CD14-positive monocyte (primary cell): Measurements from ENCODE around the gene LATS2. TPM values are rescaled to one million over a fixed set of nuclear protein-coding genes. Genes with fewer than 3 reads are reported as not detected.

Experiments used
- DNase-seq, 3 donors: peaks; one replicate each; pipeline ENCODE4 v3.0.0-alpha.2; 2011 to 2022
- H2AFZ ChIP-seq: 2 replicates; pipeline ENCODE4 v1.6.0; 2012; ENCODE audit warnings: mild to moderate bottlenecking, low read depth, low read length, inconsistent platforms; ENCODE audit not compliant: insufficient read depth, poor library complexity, severe bottlenecking
- H3K27ac ChIP-seq, 2 donors: 1 replicate in 1 of 2; 2 replicates in 1 of 2; pipeline ENCODE4 v1.5.1; 2012 to 2013; ENCODE audit warnings: low read length in 2 of 2, control low read depth in 1 of 2, inconsistent platforms in 1 of 2, low read depth in 1 of 2, mild to moderate bottlenecking in 1 of 2
- H3K27me3 ChIP-seq, 2 donors: one replicate each; pipeline versions ENCODE4 v1.6.0 to v1.6.1; 2011 to 2013; ENCODE audit warnings: low read length in 2 of 2; ENCODE audit not compliant: control insufficient read depth in 2 of 2, insufficient read depth in 2 of 2
- H3K36me3 ChIP-seq, 2 donors: replicated peaks in 1 of 2; 1 replicate in 1 of 2; 2 replicates in 1 of 2; pipeline versions ENCODE4 v1.5.1 to v1.6.1; 2012 to 2013; ENCODE audit warnings: low read length in 2 of 2, control low read depth in 1 of 2, inconsistent platforms in 1 of 2, mild to moderate bottlenecking in 1 of 2; ENCODE audit not compliant: insufficient read depth in 2 of 2, control insufficient read depth in 1 of 2
- H3K4me1 ChIP-seq, 2 donors: 1 replicate in 1 of 2; 2 replicates in 1 of 2; pipeline versions ENCODE4 v1.5.1 to v1.6.1; 2012 to 2013; ENCODE audit warnings: low read length in 2 of 2, control low read depth in 1 of 2, inconsistent platforms in 1 of 2, mild to moderate bottlenecking in 1 of 2, moderate library complexity in 1 of 2; ENCODE audit not compliant: insufficient read depth in 2 of 2, control insufficient read depth in 1 of 2
- H3K4me2 ChIP-seq: replicated peaks from 2 replicates; pipeline ENCODE3; 2012; ENCODE audit warnings: low read length, moderate library complexity, mild to moderate bottlenecking; ENCODE audit not compliant: poor library complexity, severe bottlenecking; ENCODE audit errors: extremely low read depth
- H3K4me3 ChIP-seq, 3 experiments: fragments of 200-600 bp in 1 of 3; sonication (generic) in 1 of 3; replicated peaks in 1 of 3; 1 replicate in 2 of 3; 2 replicates in 1 of 3; pipeline ENCODE4 v1.5.1; 2011 to 2013; ENCODE audit warnings: low read length in 3 of 3, mild to moderate bottlenecking in 3 of 3, control low read depth in 2 of 3, low read depth in 2 of 3, inconsistent platforms in 1 of 3, moderate library complexity in 1 of 3
- H3K79me2 ChIP-seq: 2 replicates; pipeline ENCODE4 v1.6.0; 2012; ENCODE audit warnings: mild to moderate bottlenecking, control low read depth, inconsistent platforms, low read length, moderate library complexity; ENCODE audit not compliant: insufficient read depth
- H3K9ac ChIP-seq: 2 replicates; pipeline ENCODE4 v1.6.0; 2017; ENCODE audit warnings: low read length, mild to moderate bottlenecking; ENCODE audit not compliant: insufficient read depth, poor library complexity, severe bottlenecking
- H3K9me3 ChIP-seq, 2 donors: replicated peaks in 1 of 2; 1 replicate in 1 of 2; 2 replicates in 1 of 2; pipeline versions ENCODE4 v1.5.1 to v1.6.1; 2012 to 2013; ENCODE audit warnings: low read length in 2 of 2, control low read depth in 1 of 2; ENCODE audit not compliant: control insufficient read depth in 1 of 2, insufficient read depth in 1 of 2
- H4K20me1 ChIP-seq: 2 replicates; pipeline ENCODE4 v1.6.0; 2012; ENCODE audit warnings: mild to moderate bottlenecking, low read length, control low read depth, moderate library complexity; ENCODE audit not compliant: insufficient read depth
- H3K27ac Mint-ChIP-seq, 7 donors: one replicate each; pipeline ENCODE4 v1.8.0; 2020; ENCODE audit warnings: mild to moderate bottlenecking in 7 of 7, mixed read lengths in 7 of 7, moderate library complexity in 6 of 7, inconsistent platforms in 2 of 7
- H3K27me3 Mint-ChIP-seq, 3 donors: one replicate each; pipeline ENCODE4 v1.8.0; 2021 to 2022; ENCODE audit warnings: low read depth in 3 of 3, mild to moderate bottlenecking in 3 of 3, mixed read lengths in 3 of 3, moderate library complexity in 3 of 3, inconsistent platforms in 1 of 3
- H3K36me3 Mint-ChIP-seq, 2 donors: one replicate each; pipeline ENCODE4 v1.8.0; 2020; ENCODE audit warnings: mixed read lengths in 2 of 2, inconsistent platforms in 1 of 2, mild to moderate bottlenecking in 1 of 2
- H3K4me1 Mint-ChIP-seq: one replicate; pipeline ENCODE4 v1.8.0; 2020; ENCODE audit warnings: mild to moderate bottlenecking, mixed read lengths
- H3K4me3 Mint-ChIP-seq, 2 donors: one replicate each; pipeline ENCODE4 v1.8.0; 2020; ENCODE audit warnings: mild to moderate bottlenecking in 2 of 2, mixed read lengths in 2 of 2, moderate library complexity in 1 of 2
- H3K9me3 Mint-ChIP-seq, 7 donors: one replicate each; pipeline ENCODE4 v1.8.0; 2020 to 2022; ENCODE audit warnings: mixed read lengths in 7 of 7, mild to moderate bottlenecking in 6 of 7, moderate library complexity in 6 of 7, inconsistent platforms in 2 of 7
- CTCF ChIP-seq: fragments of 200-600 bp; IDR thresholded peaks from one replicate; pipeline ENCODE4 v1.8.0; 2022; ENCODE audit warnings: antibody characterized with exemption, mild to moderate bottlenecking
- WGBS: methylation state at CpG from one replicate; pipeline ENCODE4 v1.1.5; 2013; ENCODE audit warnings: missing lambda C conversion rate; ENCODE audit not compliant: insufficient coverage; 5-methylcytosine and 5-hydroxymethylcytosine counted together
- intact Hi-C, 2 donors: fragments of 100-400 bp; cut with micrococcal nuclease; formaldehyde crosslinking; loops; one replicate each; pipeline versions ENCODE4 v1.15.0 to v1.15.1; 2023
- polyA plus RNA-seq, 3 donors: library from polyadenylated mRNA; depleted of rRNA in 1 of 3; unstranded in 2 of 3; stranded (reverse) in 1 of 3; fragments of 300-500 nt in 2 of 3; fragments of >200 nt in 1 of 3; fragmentation: Illumina TruSeq in 2 of 3; gene quantifications; 1 replicate in 2 of 3; 2 replicates in 1 of 3; pipeline ENCODE4 v1.2.3, GENCODE V29; 2012 to 2021

LATS2 gene
- polyA plus RNA-seq, 3 donors: 0.96 to 11.2 (median 1.0) TPM

- Histone ChIP-seq H3K4me2 (no peak overlapping the region), H3K36me3 (peaks cover 0 to 7% of the 10 kb centered on the region in 2 donors), H3K27me3 (no peaks in the 10 kb centered on the region), H3K9me3 (no peaks in the 10 kb centered on the region), H3K27ac (peak overlapping the region in 1 of 2 donors; percentile 4), H3K79me2 (peaks cover 92% of the 10 kb centered on the region), H3K4me3 (no peak overlapping the region), H4K20me1 (peaks cover 93% of the 10 kb centered on the region), H3K4me1 (peaks cover 0 to 4% of the 10 kb centered on the region in 2 donors), H3K9ac (no peak overlapping the region), H2AFZ (no peak overlapping the region)
- Mint-ChIP-seq H3K9me3 (peaks cover 0 to 2% (median 0%) of the 10 kb centered on the region in 7 donors), H3K36me3 (peaks cover 7 to 22% of the 10 kb centered on the region in 2 donors), H3K4me3 (no peak overlapping the region), H3K27ac (peak overlapping the region in 1 of 7 donors; percentile 68), H3K4me1 (peaks cover 17% of the 10 kb centered on the region), H3K27me3 (no peaks in the 10 kb centered on the region)
- TF ChIP-seq CTCF: no peak
- WGBS: 98% methylated on average over 8 of the region's 11 CpGs
- DNase-seq: no peak
- intact Hi-C loops: no loop called here
These were observed 53.4 kb downstream of the LATS2 start for GRCh38 chr13:21008026-21008425.

- Histone ChIP-seq H3K9ac (no peak overlapping the region), H3K27me3 (no peaks in the 10 kb centered on the region), H2AFZ (no peak overlapping the region), H3K4me1 (peaks cover 0 to 4% of the 10 kb centered on the region in 2 donors), H3K79me2 (peaks cover 89% of the 10 kb centered on the region), H3K4me2 (no peak overlapping the region), H3K27ac (peak overlapping the region in 1 of 2 donors; percentile 3), H3K9me3 (peaks cover 0 to 13% of the 10 kb centered on the region in 2 donors), H4K20me1 (peaks cover 79% of the 10 kb centered on the region), H3K4me3 (no peak overlapping the region), H3K36me3 (peaks cover 0 to 7% of the 10 kb centered on the region in 2 donors)
- Mint-ChIP-seq H3K27me3 (no peaks in the 10 kb centered on the region), H3K4me3 (no peak overlapping the region), H3K27ac (peak overlapping the region in 2 of 7 donors; percentile 33 to 59), H3K4me1 (peaks cover 13% of the 10 kb centered on the region), H3K9me3 (peaks cover 0 to 6% (median 2%) of the 10 kb centered on the region in 7 donors), H3K36me3 (peaks cover 8 to 24% of the 10 kb centered on the region in 2 donors)
- WGBS: 96% methylated on average over 4 of the region's 11 CpGs
- DNase-seq: no peak
- intact Hi-C loops: no loop called here
- TF ChIP-seq CTCF: no peak
These were observed 55.0 kb downstream of the LATS2 start for GRCh38 chr13:21006141-21007005.
